Peyer's patch (tissue), 4 donors: ENCODE data around the gene MFF. TPM values are rescaled to one million over a fixed set of nuclear protein-coding genes. Genes with fewer than 3 reads are reported as not detected.

Experiments used
- DNase-seq, 3 donors: peaks; one replicate each; pipeline ENCODE4 v3.0.0-alpha.2; 2017 to 2019
- H3K27ac ChIP-seq, 4 donors: fragments of 200-600 bp; sonication (generic); one replicate each; pipeline ENCODE4 v1.5.1; 2016 to 2019
- H3K27me3 ChIP-seq, 2 donors: fragments of 200-600 bp; sonication (generic); one replicate each; pipeline ENCODE4 v1.5.1; 2019
- H3K36me3 ChIP-seq, 3 donors: fragments of 200-600 bp; sonication (generic); one replicate each; pipeline ENCODE4 v1.5.1; 2016 to 2019
- H3K4me1 ChIP-seq, 4 donors: fragments of 200-600 bp; sonication (generic); one replicate each; pipeline ENCODE4 v1.5.1; 2016 to 2019
- H3K4me3 ChIP-seq, 4 donors: fragments of 200-600 bp; sonication (generic); 1 replicate in 3 of 4; 2 replicates in 1 of 4; pipeline ENCODE4 v1.5.1; 2016 to 2019; ENCODE audit warnings: mild to moderate bottlenecking in 1 of 4
- H3K9me3 ChIP-seq, 4 donors: fragments of 200-600 bp; sonication (generic); one replicate each; pipeline ENCODE4 v1.5.1; 2016 to 2019; ENCODE audit warnings: mild to moderate bottlenecking in 1 of 4
- POLR2A ChIP-seq, 2 donors: fragments of 450-650 bp; IDR thresholded peaks; one replicate each; pipeline ENCODE4 v1.5.1; 2017; ENCODE audit warnings: antibody characterized with exemption in 2 of 2, mild to moderate bottlenecking in 2 of 2, moderate library complexity in 2 of 2
- total RNA-seq, 4 donors: library from RNA; depleted of rRNA; stranded (reverse); fragments of >200 nt; gene quantifications; one replicate each; pipeline ENCODE4 v1.1.0, GENCODE V29; 2016
- TF ChIP-seq, protein P1 (sequence below), 6 experiments: fragments of 450-650 bp in 4 of 6; fragments of 200-600 bp in 2 of 6; sonication (generic) in 1 of 6; IDR thresholded peaks; one replicate each; pipeline ENCODE4 v1.5.1; 2017 to 2019; ENCODE audit warnings: antibody characterized with exemption in 6 of 6, mild to moderate bottlenecking in 3 of 6, moderate library complexity in 1 of 6

The MFF gene
- total RNA-seq, 4 donors from 2014 or later: 64.8 to 182 (median 109) TPM

DNA sequence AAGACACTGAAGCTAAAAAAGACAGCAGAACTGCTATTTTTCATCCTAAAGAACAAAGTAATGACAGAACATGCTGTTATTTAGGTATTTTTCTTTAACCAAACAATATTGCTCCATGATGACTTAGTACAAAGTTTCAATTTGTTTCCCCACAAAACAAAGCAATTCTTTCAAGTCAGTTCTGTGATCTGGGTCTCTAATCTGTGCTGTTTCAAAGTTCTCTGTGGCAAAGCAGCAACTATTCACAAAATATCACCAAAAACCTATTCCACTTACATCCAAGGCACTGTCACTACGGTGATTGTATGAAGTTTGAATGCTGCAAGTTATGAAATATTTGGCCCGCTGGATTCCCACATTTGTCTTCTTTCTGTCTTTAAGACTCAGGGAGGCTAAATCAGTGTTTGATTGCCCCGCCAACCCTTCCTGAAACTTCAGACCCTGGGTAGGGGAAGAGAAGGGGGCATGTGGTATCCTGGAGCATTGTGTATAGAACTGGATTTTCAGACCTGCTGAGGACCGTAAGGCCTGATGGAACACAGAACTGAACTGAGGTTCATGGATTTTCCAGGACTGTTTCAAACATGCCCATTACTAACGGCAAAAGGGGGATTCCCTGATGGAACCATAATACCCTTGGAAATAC, 13.1 kb upstream of the MFF start:
- Histone ChIP-seq H3K4me1 (no peaks in the 10 kb centered on the region), H3K4me3 (no peak overlapping the region), H3K36me3 (no peaks in the 10 kb centered on the region), H3K27me3 (no peaks in the 10 kb centered on the region), H3K27ac (no peak overlapping the region), H3K9me3 (no peaks in the 10 kb centered on the region)
- DNase-seq: no peak
- TF ChIP-seq, protein P1, sequence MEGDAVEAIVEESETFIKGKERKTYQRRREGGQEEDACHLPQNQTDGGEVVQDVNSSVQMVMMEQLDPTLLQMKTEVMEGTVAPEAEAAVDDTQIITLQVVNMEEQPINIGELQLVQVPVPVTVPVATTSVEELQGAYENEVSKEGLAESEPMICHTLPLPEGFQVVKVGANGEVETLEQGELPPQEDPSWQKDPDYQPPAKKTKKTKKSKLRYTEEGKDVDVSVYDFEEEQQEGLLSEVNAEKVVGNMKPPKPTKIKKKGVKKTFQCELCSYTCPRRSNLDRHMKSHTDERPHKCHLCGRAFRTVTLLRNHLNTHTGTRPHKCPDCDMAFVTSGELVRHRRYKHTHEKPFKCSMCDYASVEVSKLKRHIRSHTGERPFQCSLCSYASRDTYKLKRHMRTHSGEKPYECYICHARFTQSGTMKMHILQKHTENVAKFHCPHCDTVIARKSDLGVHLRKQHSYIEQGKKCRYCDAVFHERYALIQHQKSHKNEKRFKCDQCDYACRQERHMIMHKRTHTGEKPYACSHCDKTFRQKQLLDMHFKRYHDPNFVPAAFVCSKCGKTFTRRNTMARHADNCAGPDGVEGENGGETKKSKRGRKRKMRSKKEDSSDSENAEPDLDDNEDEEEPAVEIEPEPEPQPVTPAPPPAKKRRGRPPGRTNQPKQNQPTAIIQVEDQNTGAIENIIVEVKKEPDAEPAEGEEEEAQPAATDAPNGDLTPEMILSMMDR (IDR thresholded peaks at IDR 0.05): no peak
- no peak for TF ChIP-seq POLR2A (IDR thresholded peaks at IDR 0.05)

DNA sequence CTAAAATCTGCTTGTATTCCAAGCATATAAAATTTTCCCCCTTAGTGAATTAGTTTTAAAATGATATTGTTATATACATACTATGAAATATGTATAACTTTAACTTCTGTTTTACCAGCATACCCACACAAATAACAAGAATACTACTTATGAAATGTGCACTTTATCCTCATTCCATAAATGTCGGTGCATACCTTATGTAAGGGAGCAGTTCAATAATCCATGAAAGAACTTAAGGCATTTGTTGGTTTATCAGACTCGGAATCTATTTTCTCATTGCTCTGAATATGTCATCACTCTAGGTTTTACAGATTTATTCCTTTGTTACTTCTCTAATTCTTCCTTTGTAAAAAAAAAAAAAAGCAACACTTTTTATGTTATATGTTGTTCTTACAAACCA, 12.5 kb upstream of the MFF start:
- H3K27ac ChIP-seq: no peak overlapping the region
- DNase-seq: no peak
- no peaks in the 10 kb centered on the region for H3K36me3 ChIP-seq
- no peaks in the 10 kb centered on the region for H3K9me3 ChIP-seq
- TF ChIP-seq, protein P1 (IDR thresholded peaks at IDR 0.05): no peak
- TF ChIP-seq POLR2A (IDR thresholded peaks at IDR 0.05): no peak
- no peak overlapping the region for H3K4me3 ChIP-seq
- H3K27me3 ChIP-seq: no peaks in the 10 kb centered on the region
- H3K4me1 ChIP-seq: no peaks in the 10 kb centered on the region

DNA sequence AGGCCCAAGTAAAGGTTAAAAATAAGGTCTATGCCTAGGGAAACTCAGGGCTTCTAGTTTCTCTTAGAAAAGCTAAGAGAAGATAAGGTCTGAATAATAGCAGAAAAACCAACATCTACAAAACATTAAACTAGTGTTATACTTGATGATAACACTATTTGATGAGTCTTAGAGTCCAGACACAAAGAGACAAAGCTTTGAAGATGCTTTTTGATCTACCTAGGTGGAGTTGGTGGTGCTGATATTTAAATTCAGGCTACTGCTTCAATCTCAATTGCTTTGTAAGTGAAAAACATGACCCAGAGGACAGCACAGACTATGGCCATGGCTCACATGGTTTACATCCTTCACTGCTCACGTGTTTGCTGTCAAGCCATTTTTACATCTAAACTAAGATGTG, 11.7 kb upstream of the MFF start:
- no peak for DNase-seq
- no peak for TF ChIP-seq POLR2A (IDR thresholded peaks at IDR 0.05)
- TF ChIP-seq, protein P1 (IDR thresholded peaks at IDR 0.05): no peak
- Histone ChIP-seq H3K4me3 (no peak overlapping the region), H3K27me3 (no peaks in the 10 kb centered on the region), H3K36me3 (no peaks in the 10 kb centered on the region), H3K27ac (no peak overlapping the region), H3K4me1 (no peaks in the 10 kb centered on the region), H3K9me3 (no peaks in the 10 kb centered on the region)

DNA sequence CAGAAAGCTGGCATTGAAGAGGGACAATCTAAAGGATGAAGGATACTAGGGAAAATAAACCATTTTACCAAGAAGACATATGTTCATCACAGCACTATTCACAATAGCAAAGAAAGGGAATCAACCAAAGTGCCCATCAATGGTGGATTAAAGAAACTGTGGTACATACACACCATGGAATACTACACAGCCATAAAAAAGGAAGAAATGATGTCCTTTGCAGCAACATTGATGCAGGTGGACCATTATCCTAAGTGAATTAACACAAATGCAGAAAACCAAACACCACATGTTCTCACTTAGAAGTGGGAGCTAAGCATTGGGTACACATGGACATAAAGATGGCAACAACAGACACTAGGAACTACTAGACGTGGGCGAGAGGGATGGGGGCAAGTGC, 7.2 kb upstream of the MFF start:
- H3K27me3 ChIP-seq: no peaks in the 10 kb centered on the region
- no peak overlapping the region for H3K4me3 ChIP-seq
- no peaks in the 10 kb centered on the region for H3K36me3 ChIP-seq
- no peaks in the 10 kb centered on the region for H3K9me3 ChIP-seq
- no peak for DNase-seq
- TF ChIP-seq, protein P1 (IDR thresholded peaks at IDR 0.05): no peak
- no peak for TF ChIP-seq POLR2A (IDR thresholded peaks at IDR 0.05)
- H3K4me1 ChIP-seq: no peaks in the 10 kb centered on the region
- H3K27ac ChIP-seq: no peak overlapping the region

DNA sequence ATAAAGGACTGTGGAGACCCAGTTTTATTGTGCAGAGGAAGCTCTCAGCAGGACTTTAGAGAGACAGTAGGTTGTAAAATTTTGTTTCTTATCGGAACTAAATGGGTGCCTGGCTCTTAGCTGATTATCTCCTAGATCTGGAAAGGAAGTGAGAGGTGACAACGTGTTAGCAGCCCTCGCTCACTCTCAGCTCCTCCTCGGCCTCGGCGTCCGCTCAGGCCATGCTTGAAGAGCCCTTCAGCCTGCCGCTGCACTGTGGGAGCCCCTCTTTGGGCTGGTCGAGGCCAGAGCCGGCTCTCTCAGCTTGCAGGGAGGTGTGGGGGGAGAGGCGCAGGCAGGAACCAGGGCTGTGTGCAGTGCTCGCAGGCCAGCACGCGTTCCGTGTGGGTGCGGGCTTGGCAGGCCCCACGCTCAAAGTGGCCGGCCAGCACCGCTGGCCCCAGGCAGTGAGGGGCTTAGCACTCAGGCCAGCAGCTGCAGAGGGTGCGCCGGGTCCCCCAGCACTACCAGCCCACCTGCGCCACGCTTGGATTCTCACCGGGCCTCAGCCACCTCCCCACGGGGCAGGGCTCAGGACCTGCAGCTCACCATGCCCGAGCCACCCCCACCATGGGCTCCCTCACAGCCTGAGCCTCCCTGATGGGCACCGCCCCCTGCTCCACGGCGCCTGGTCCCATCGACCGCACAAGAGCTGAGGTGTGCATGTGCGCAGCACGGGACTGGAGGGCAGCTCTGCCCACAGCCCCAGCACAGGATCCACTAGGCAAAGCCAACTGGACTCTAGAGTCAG, 4.6 kb upstream of the MFF start:
- TF ChIP-seq POLR2A (IDR thresholded peaks at IDR 0.05): no peak
- TF ChIP-seq, protein P1 (IDR thresholded peaks at IDR 0.05): no peak
- H3K27me3 ChIP-seq: no peaks in the 10 kb centered on the region
- no peaks in the 10 kb centered on the region for H3K9me3 ChIP-seq

More for the DNA sequence above, 4.6 kb upstream of the MFF start:
- DNase-seq: no peak
- Histone ChIP-seq H3K4me1 (peaks cover 0 to 7% (median 0%) of the 10 kb centered on the region in 4 donors), H3K4me3 (no peak overlapping the region), H3K36me3 (no peaks in the 10 kb centered on the region), H3K27ac (no peak overlapping the region)
